ENCODE data around the gene PLA2G4D.

The PLA2G4D gene

GRCh38 chr15:42139596-42139995, 45.2 kb upstream of the PLA2G4D start:
- CTCF ChIA-PET, result interaction anchor here (0.8 to 4.8 kb wide), 6 partner anchors 9 to 332 kb away, joined by 3 to 27 read pairs (median 5); no protein-coding TSS in a partner anchor
- POLR2A ChIA-PET, result no interaction called here
- DNase-seq (ENCODE audit: extremely low spot score), result no peak
- no peak for TF ChIP-seq CTCF (IDR thresholded peaks at IDR 0.05; ENCODE audit: control extremely low read depth, extremely low read depth, low read depth, missing control alignments)

- POLR2A ChIA-PET, result no interaction called here
- no peak for TF ChIP-seq CTCF (IDR thresholded peaks at IDR 0.05; ENCODE audit: control extremely low read depth, extremely low read depth, low read depth, missing control alignments)
- no peak for DNase-seq (ENCODE audit: extremely low spot score)
- CTCF ChIA-PET, result interaction anchor here (0.7 to 4.8 kb wide), 15 partner anchors 9 to 333 kb away, joined by 3 to 27 read pairs (median 4); no protein-coding TSS in a partner anchor
These were observed 44.6 kb upstream of the PLA2G4D start for GRCh38 chr15:42138968-42139386.

GRCh38 chr15:42138411-42138810, 44.0 kb upstream of the PLA2G4D start:
- CTCF ChIA-PET, result interaction anchor here (0.7 to 4.8 kb wide), 16 partner anchors 8 to 333 kb away, joined by 3 to 27 read pairs (median 4); partner anchors contain the start of gene PLA2G4F
- POLR2A ChIA-PET, result no interaction called here
- DNase-seq (ENCODE audit: extremely low spot score), result no peak
- no peak for TF ChIP-seq CTCF (IDR thresholded peaks at IDR 0.05; ENCODE audit: control extremely low read depth, extremely low read depth, low read depth, missing control alignments)

GRCh38 chr15:42137461-42138261, 43.3 kb upstream of the PLA2G4D start:
- POLR2A ChIA-PET, result no interaction called here
- CTCF ChIA-PET, result interaction anchor here (0.7 to 4.8 kb wide), 18 partner anchors 7 to 148 kb away, joined by 3 to 27 read pairs (median 4); partner anchors contain the start of gene PLA2G4F
- DNase-seq (ENCODE audit: extremely low spot score), result peak; percentile 67
- TF ChIP-seq CTCF (IDR thresholded peaks at IDR 0.05; ENCODE audit: control extremely low read depth, extremely low read depth, low read depth, missing control alignments), result peak; percentile 57

- no peak for DNase-seq (ENCODE audit: extremely low spot score)
- ChIA-PET CTCF (interaction anchor here (1.1 to 4.8 kb wide), 2 partner anchors 12 to 51 kb away, joined by 3 to 27 read pairs; no protein-coding TSS in a partner anchor), POLR2A (no interaction called here)
- TF ChIP-seq CTCF (IDR thresholded peaks at IDR 0.05; ENCODE audit: control extremely low read depth, extremely low read depth, low read depth, missing control alignments), result no peak
These were observed 42.2 kb upstream of the PLA2G4D start for GRCh38 chr15:42136513-42136912.

- no peak for TF ChIP-seq CTCF (IDR thresholded peaks at IDR 0.05; ENCODE audit: control extremely low read depth, extremely low read depth, low read depth, missing control alignments)
- POLR2A ChIA-PET, result no interaction called here
- no peak for DNase-seq (ENCODE audit: extremely low spot score)
- CTCF ChIA-PET, result interaction anchor here (1.2 to 4.8 kb wide), 6 partner anchors 9 to 146 kb away, joined by 3 to 27 read pairs (median 14); no protein-coding TSS in a partner anchor
These were observed 41.0 kb upstream of the PLA2G4D start for GRCh38 chr15:42135351-42135750.
